NCI-H2196 treated with DMSO at 0.1 percent for 48 hours (cell line): ENCODE results near the gene ME3.

Experiments used
- DNase-seq: peaks from one replicate; lab custom pipeline; 2025; ENCODE audit not compliant: unreplicated experiment; lab: John Stamatoyannopoulos, UW

Gene ME3

DNA sequence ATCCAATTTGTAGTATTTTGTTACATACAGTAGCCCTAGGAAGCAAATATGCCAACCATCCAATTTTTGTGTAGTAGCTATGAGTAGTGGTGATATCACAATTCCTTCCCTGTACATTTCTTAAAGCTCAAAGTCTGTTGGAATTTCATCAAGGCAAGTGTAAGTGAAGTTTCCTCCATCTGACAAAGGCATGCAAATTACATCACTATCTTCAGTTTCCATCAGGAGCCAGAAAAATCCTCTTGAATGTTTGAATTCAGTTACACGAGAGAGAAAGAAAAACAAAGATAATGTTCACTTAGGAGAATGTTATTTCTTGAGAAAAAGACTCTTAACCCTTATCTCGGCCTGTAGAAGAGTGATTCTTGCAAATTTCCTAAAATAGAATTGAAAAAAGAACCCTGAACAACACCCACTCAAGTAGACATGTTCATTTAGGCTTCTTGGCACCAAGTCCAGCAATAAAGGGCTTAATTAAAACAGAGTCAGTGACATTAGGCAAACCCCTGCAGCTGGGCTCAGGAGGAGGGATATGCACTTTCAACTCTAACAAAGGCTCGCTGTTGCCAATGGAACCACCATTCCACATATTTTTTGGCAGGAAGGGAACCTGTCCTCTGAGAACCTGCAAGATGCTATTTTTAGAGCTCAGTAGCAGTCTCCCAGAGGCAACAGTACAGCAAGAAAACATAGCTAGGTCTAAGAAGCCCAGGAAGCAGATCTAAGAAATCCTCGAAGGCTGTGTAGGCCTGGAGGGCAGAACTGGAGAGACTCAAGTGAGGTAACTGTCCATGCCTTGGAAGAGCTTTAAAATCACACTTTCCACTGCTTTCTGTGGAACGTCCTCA is 153.1 kb downstream of the ME3 start:
- no peak for DNase-seq

- DNase-seq, result no peak
Observed at GRCh38 chr11:86518211-86518610, 154.2 kb downstream of the ME3 start.

DNA sequence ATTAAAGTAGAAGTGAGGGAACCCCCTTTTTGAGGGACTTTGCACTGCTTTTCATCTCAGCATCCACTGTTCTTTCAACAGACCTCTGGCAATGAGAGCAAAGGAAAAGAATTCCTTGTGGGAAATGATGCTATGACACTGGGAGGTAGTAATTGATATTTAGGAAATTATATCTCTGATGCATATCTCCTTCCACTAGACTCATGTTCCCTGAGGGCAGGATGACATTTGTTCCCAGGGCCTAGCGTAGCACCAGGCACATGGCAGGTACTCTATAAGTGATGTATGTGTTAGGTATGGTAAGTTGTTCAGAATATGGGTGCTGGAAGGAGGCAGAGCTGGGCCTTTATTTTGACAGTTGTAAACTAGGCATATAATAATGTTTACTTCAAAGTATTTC is 154.9 kb downstream of the ME3 start:
- DNase-seq, result no peak

DNA sequence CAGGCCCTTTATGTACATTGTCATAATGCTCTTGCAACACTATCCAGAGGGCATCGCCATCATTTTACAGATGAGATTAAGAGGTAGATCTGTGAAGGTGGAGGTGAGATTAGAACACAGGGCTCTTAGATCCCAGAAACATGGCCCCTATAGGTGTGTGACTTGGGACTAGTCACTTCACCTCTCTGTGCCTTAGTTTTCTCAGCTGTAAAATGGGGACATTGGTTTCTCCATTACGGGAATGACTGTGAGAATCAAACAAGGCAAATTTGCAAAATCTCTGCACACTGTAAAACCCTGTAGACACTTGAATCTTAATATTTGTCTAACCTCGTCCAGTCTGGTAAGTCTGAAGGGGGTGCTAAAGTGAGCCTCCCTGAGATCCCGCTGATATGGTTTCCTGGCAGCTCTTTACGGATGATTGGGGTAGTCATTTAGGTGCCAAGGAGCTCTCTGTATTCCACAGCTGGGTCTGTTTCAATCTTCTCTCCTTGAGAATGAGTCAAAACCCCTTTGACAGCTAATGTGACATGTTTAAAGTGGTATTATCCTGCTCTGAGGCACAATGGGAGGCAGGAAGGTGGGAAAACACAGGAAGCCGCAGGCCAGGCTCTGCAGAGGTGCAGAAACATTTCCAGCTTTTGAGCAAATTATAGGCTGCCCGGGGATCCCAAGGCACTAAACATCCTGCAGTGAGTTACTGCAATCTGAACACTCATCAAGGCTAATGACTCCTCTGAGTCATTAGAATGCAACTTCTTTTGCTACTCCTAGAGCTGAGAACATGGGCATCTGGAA is 156.9 kb downstream of the ME3 start:
- DNase-seq, result no peak

DNA sequence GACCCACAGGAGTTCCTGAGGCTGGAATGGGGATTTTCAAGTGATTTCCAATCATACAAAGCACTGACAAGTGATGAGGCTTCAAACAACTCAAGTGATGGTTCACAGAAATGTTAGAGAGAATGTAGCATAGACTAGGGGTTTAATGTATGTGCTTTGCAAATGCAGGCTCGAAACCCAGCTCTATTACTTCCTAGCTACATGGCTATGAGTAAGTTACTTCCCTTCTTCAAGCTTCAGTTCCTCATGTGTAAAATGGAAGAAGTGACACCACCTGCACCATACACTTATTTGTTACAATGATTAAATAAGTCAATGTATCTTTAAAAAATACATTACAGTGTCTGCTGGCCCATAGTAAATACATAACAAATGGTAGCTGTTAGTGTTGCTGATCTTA is 158.0 kb downstream of the ME3 start:
- DNase-seq, result no peak

DNA sequence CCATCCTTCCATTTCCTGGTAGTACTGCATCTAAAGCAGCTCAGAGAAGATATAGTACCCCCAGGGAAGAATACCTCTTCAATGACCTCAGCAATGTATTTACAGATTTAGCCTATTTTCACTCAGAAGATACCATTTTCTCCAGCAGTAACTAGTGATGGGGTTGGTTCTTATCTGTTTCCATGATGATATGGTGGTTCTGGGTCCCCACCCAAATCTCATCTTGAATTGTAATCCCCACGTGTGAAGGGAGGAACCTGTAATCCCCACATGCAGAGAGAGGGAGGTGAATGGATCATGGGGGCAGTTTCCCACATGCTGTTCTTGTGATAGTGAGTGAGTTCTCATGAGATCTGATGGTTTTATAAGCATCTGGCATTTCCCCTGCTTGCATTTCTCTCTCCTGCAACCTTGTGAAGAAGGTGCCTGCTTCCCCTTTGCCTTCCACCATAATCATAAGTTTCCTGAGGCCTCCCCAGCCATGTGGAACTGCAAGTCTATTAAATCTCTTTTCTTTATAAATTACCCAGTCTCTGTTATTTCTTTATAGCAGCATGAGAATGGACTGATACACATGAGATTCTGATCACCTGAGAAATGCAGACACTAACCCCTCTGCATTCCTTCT is 158.6 kb downstream of the ME3 start:
- no peak for DNase-seq

- DNase-seq, result no peak
Observed at GRCh38 chr11:86513138-86513537, 159.3 kb downstream of the ME3 start.

GRCh38 chr11:86511086-86511551 is 161.3 kb downstream of the ME3 start:
- DNase-seq, result no peak

GRCh38 chr11:86510674-86511073 is 161.7 kb downstream of the ME3 start:
- DNase-seq, result no peak

DNA sequence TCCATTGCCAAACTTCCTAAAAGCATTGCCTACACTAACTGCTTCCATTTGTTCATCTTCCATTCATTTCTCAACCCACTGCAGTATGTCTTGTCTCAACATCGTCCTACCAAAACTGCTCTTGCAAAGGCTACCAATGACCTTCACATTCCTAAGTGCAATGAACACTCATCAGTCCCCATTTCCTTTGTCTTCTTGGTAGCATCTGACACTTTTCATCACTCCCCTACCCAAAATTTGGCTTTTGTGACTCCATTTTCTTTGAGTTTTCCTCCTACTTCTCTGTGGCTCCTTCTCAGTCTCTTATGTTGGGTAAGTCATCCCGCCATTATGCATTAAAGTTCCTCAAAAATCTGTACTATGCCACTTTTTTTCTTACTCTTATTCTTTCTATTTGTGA is 162.3 kb downstream of the ME3 start:
- DNase-seq, result no peak

DNA sequence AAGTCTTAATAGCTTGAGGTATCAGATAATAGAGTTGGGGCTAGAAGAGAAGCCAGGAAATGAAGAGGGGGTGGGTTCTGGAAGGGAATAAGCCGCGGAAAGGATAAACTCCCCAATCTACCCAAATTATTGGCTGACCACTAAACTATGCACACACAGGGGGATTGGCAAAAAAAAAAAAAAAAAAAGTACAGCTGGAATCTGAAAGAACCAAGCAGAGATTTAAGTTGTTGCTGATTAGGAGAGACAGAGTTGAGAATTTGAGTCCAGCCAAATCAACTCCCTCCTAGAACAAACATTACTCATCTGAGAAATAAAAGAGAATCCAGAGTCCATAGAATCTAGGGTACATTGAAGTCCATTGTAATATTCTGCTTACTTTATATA is 162.8 kb downstream of the ME3 start:
- no peak for DNase-seq

- DNase-seq, result no peak
Observed at GRCh38 chr11:86508604-86509587, 163.5 kb downstream of the ME3 start.

GRCh38 chr11:86507249-86507845 is 165.1 kb downstream of the ME3 start:
- DNase-seq, result no peak

DNA sequence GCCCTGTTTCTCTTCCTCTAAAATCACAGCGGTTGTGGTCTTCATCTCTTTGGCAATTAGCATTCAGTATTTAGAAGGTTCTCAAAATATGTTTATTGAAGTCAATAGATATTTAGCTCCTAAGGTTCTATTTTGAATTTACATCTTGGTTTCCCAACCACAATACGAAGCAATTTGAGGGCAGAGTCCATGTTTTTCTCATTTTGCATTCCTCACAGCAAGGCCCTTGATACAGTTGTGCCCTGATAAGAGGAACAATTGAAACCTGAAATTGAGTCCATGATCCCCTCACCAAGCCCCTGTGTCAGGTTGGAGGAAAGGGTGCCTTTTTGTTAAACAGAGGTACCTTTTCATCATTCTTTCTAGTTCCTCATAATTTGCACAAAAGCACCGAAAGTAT is 166.2 kb downstream of the ME3 start:
- no peak for DNase-seq

- no peak for DNase-seq
Observed at GRCh38 chr11:86503131-86503530, 169.3 kb downstream of the ME3 start.

GRCh38 chr11:86502137-86502642 is 170.2 kb downstream of the ME3 start:
- no peak for DNase-seq

GRCh38 chr11:86500500-86501140 is 171.8 kb downstream of the ME3 start:
- DNase-seq, result no peak

- DNase-seq, result peak; percentile 28
Observed at GRCh38 chr11:86499723-86500129, 172.7 kb downstream of the ME3 start.

DNA sequence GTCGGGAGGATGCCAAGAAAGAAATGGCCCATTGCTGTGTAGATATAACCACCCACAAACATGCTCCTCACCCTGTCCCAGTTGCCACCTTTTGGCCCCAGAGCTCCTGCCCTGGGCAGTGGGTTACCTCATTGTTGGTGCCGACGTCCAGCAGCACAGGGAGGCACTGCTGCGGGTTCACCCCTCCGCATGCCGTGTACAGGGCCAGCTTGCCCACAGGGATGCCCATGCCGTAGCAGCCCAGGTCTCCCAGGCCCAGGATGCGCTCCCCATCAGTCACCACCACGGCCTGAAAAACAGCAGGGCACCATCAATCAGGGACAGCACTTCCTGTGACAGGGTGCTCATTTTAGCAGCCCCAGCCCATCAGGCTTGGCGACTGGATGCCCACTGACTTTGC is 174.6 kb downstream of the ME3 start:
- DNase-seq, result no peak
